ENCODE data around the gene AHSP.

DNA sequence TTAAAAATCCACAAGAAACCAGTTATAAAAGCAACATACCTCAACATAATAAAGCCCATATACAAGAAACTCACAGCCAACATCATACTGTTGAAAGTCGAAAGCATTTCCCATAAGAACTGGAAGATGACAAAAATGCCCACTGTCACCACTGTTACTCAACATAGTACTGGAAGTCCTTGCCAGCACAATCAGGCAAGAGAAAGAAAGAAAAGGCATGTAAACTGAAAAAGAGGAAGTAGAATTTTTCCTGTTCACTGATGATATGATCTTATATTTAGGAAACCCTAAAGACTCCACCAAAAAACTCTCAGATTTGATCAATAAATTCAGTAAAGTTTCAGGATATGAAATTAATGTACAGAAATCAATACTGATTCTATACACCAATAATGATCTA is 45.1 kb downstream of the AHSP start:
- TF ChIP-seq, protein P1, sequence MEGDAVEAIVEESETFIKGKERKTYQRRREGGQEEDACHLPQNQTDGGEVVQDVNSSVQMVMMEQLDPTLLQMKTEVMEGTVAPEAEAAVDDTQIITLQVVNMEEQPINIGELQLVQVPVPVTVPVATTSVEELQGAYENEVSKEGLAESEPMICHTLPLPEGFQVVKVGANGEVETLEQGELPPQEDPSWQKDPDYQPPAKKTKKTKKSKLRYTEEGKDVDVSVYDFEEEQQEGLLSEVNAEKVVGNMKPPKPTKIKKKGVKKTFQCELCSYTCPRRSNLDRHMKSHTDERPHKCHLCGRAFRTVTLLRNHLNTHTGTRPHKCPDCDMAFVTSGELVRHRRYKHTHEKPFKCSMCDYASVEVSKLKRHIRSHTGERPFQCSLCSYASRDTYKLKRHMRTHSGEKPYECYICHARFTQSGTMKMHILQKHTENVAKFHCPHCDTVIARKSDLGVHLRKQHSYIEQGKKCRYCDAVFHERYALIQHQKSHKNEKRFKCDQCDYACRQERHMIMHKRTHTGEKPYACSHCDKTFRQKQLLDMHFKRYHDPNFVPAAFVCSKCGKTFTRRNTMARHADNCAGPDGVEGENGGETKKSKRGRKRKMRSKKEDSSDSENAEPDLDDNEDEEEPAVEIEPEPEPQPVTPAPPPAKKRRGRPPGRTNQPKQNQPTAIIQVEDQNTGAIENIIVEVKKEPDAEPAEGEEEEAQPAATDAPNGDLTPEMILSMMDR (conservative IDR thresholded peaks at IDR 0.05; ENCODE audit: low read depth, low read length) = no peak
- TF ChIP-seq SMC3 (IDR thresholded peaks at IDR 0.05; ENCODE audit: low read depth, low read length) (no peak), USF2 (IDR thresholded peaks at IDR 0.05; ENCODE audit: low read depth, low read length) (no peak), MAFK (IDR thresholded peaks at IDR 0.05; ENCODE audit: low read depth, low read length) (no peak), POLR2A (IDR thresholded peaks at IDR 0.05; ENCODE audit: low read depth, low read length) (no peak), CEBPB (IDR thresholded peaks at IDR 0.05; ENCODE audit: low read depth, low read length) (no peak)
